HL-60 (cell line): ENCODE measurements around the gene VPS18.

Experiments
- DNase-seq, 2 experiments: peaks; one replicate each; pipeline ENCODE4 v3.0.0-alpha.2; 2010 to 2020; ENCODE audit warnings: low read depth in 1 of 2, low spot score in 1 of 2
- H3K27ac ChIP-seq: fragments of 250-450 bp; sonication (Bioruptor Pico); replicated peaks from 2 replicates; pipeline ENCODE4 v1.5.1; 2020; ENCODE audit warnings: mild to moderate bottlenecking, moderate library complexity
- H3K27me3 ChIP-seq: fragments of 250-450 bp; sonication (Bioruptor Pico); 2 replicates; pipeline ENCODE4 v1.5.1; 2021; ENCODE audit warnings: mild to moderate bottlenecking, moderate library complexity; ENCODE audit not compliant: insufficient read depth, poor library complexity, severe bottlenecking
- H3K4me3 ChIP-seq: replicated peaks from 2 replicates; pipeline ENCODE4 v1.5.1; 2011; ENCODE audit warnings: mild to moderate bottlenecking, control low read depth, low read length; ENCODE audit not compliant: insufficient read depth
- CTCF ChIP-seq: IDR thresholded peaks from one replicate; pipeline ENCODE4 v1.5.1; 2011; ENCODE audit warnings: low read length, control low read depth, inconsistent platforms; ENCODE audit not compliant: insufficient read depth
- GABPA ChIP-seq: IDR thresholded peaks from 2 replicates; pipeline ENCODE4 v1.6.1; 2012; ENCODE audit warnings: low read depth
- POLR2AphosphoS5 ChIP-seq: IDR thresholded peaks from 2 replicates; pipeline ENCODE4 v1.6.1; 2012; ENCODE audit warnings: low read depth
- SPI1 ChIP-seq: IDR thresholded peaks from 2 replicates; pipeline ENCODE4 v1.6.1; 2012; ENCODE audit warnings: low read depth, mild to moderate bottlenecking, borderline replicate concordance
- TF ChIP-seq, protein P1 (sequence below): IDR thresholded peaks from 2 replicates; pipeline ENCODE4 v1.6.1; 2012; ENCODE audit warnings: low read depth; ENCODE audit not compliant: insufficient replicate concordance

Gene VPS18

GRCh38 chr15:40870716-40871115 lies 23.5 kb upstream of the VPS18 start:
- H3K27me3 ChIP-seq: no peaks in the 10 kb centered on the region
- no peak overlapping the region for H3K4me3 ChIP-seq
- DNase-seq: no peak
- no peak overlapping the region for H3K27ac ChIP-seq
- TF ChIP-seq POLR2AphosphoS5: no peak
- TF ChIP-seq GABPA: no peak
- TF ChIP-seq CTCF: no peak
- no peak for TF ChIP-seq SPI1
- TF ChIP-seq, protein P1, sequence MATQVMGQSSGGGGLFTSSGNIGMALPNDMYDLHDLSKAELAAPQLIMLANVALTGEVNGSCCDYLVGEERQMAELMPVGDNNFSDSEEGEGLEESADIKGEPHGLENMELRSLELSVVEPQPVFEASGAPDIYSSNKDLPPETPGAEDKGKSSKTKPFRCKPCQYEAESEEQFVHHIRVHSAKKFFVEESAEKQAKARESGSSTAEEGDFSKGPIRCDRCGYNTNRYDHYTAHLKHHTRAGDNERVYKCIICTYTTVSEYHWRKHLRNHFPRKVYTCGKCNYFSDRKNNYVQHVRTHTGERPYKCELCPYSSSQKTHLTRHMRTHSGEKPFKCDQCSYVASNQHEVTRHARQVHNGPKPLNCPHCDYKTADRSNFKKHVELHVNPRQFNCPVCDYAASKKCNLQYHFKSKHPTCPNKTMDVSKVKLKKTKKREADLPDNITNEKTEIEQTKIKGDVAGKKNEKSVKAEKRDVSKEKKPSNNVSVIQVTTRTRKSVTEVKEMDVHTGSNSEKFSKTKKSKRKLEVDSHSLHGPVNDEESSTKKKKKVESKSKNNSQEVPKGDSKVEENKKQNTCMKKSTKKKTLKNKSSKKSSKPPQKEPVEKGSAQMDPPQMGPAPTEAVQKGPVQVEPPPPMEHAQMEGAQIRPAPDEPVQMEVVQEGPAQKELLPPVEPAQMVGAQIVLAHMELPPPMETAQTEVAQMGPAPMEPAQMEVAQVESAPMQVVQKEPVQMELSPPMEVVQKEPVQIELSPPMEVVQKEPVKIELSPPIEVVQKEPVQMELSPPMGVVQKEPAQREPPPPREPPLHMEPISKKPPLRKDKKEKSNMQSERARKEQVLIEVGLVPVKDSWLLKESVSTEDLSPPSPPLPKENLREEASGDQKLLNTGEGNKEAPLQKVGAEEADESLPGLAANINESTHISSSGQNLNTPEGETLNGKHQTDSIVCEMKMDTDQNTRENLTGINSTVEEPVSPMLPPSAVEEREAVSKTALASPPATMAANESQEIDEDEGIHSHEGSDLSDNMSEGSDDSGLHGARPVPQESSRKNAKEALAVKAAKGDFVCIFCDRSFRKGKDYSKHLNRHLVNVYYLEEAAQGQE: no peak

DNA sequence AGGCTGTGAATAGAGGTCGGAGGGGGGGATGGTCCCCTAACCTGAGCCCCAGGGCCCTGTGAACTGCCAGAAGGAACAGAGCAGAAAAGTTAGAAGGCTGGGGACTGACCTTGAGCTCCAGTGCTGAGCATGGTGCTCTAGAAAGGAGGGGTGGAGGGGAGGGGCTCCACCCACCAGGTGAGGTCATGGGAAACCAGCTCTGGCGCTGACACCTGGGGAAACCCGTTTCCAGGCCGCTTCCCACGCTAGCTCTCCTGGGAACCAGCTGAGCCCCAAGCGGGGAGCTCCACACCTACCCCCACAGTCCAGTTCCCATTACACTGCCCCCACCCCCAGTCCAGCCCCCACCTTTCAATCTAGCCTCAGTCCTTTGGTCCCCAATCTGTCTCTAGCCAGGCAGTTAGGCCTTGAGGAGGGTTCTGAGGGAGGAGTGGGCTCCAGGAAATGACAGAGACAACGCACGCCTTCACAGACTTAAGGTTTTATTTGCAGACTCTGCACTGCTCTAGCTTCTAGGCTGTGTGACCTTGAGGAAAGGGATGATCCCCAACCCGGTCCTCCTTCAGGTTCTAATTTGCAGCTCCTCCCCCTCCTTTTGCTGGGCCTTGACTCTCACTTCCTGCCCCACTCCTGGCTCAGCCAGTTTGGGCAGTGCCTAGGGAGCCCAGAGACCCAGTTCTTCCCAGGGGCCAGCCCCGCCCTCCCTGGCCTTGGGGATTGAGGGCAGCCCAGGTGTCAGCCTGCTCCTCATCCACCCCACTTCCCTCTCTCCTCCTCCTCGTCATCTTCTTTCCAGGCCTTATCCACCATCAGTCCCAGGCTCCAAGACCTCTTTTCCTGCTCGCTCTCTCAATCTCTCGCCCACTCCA lies 22.3 kb upstream of the VPS18 start:
- no peak overlapping the region for H3K27ac ChIP-seq
- TF ChIP-seq, protein P1: no peak
- TF ChIP-seq CTCF (no peak), SPI1 (no peak), GABPA (no peak), POLR2AphosphoS5 (no peak)
- no peak overlapping the region for H3K4me3 ChIP-seq
- no peak for DNase-seq
- no peaks in the 10 kb centered on the region for H3K27me3 ChIP-seq

- Histone ChIP-seq H3K4me3 (peak overlapping the region; percentile 58), H3K27ac (no peak overlapping the region), H3K27me3 (no peaks in the 10 kb centered on the region)
- TF ChIP-seq, protein P1: no peak
- no peak for TF ChIP-seq POLR2AphosphoS5
- no peak for TF ChIP-seq SPI1
- no peak for TF ChIP-seq CTCF
- TF ChIP-seq GABPA: no peak
- DNase-seq: no peak
Measured at GRCh38 chr15:40872791-40873693, 21.2 kb upstream of the VPS18 start.
